Trophoblast cell (in vitro differentiated cells and primary cell): Measurements from ENCODE around the gene NACC1.
"Not testable (repeated sequence)": the region's sequence is repeated elsewhere in the genome, so short reads cannot be mapped to it uniquely, and the experiment has no call there.

Source experiments
- DNase-seq, 2 donors: peaks; one replicate each; pipeline ENCODE4 v3.0.0-alpha.2; 2016
- H2AFZ ChIP-seq: 2 replicates; pipeline ENCODE4 v1.6.1; 2013; ENCODE audit warnings: low read length, moderate library complexity, mild to moderate bottlenecking; ENCODE audit not compliant: insufficient read depth, poor library complexity
- H2AK5ac ChIP-seq: 2 replicates; pipeline ENCODE4 v1.6.1; 2013; ENCODE audit warnings: mild to moderate bottlenecking, low read length
- H2BK120ac ChIP-seq: 2 replicates; pipeline ENCODE4 v1.6.1; 2013; ENCODE audit warnings: low read length, mild to moderate bottlenecking, moderate library complexity; ENCODE audit not compliant: insufficient read depth, poor library complexity
- H2BK12ac ChIP-seq: 2 replicates; pipeline ENCODE4 v1.6.1; 2013; ENCODE audit warnings: mild to moderate bottlenecking, low read length, moderate library complexity
- H2BK5ac ChIP-seq: 2 replicates; pipeline ENCODE4 v1.6.1; 2013; ENCODE audit warnings: low read length, low read depth, moderate library complexity, mild to moderate bottlenecking; ENCODE audit not compliant: poor library complexity
- H3K14ac ChIP-seq: 2 replicates; pipeline ENCODE4 v1.6.1; 2013; ENCODE audit warnings: mild to moderate bottlenecking, low read length
- H3K18ac ChIP-seq: 2 replicates; pipeline ENCODE4 v1.6.1; 2013; ENCODE audit warnings: mild to moderate bottlenecking, low read length
- H3K23ac ChIP-seq: 2 replicates; pipeline ENCODE4 v1.6.1; 2013; ENCODE audit warnings: low read length
- H3K27ac ChIP-seq: 2 replicates; pipeline ENCODE4 v1.5.1; 2013; ENCODE audit warnings: low read depth, mild to moderate bottlenecking, inconsistent platforms, low read length, moderate library complexity
- H3K27me3 ChIP-seq: 2 replicates; pipeline ENCODE4 v1.6.1; 2013; ENCODE audit warnings: inconsistent platforms, mild to moderate bottlenecking, low read length, moderate library complexity; ENCODE audit not compliant: insufficient read depth
- H3K36me3 ChIP-seq, 2 experiments: 1 replicate in 1 of 2; 2 replicates in 1 of 2; pipeline ENCODE4 v1.6.1; 2013; ENCODE audit warnings: low read length in 2 of 2, mild to moderate bottlenecking in 2 of 2, moderate library complexity in 1 of 2; ENCODE audit not compliant: insufficient read depth in 2 of 2, control insufficient read depth in 1 of 2
- H3K4ac ChIP-seq: 2 replicates; pipeline ENCODE4 v1.6.1; 2013; ENCODE audit warnings: low read depth, mild to moderate bottlenecking, low read length, moderate library complexity
- H3K4me1 ChIP-seq, 2 experiments: 1 replicate in 1 of 2; 2 replicates in 1 of 2; pipeline ENCODE4 v1.6.1; 2013; ENCODE audit warnings: low read length in 2 of 2, mild to moderate bottlenecking in 2 of 2, moderate library complexity in 1 of 2; ENCODE audit not compliant: insufficient read depth in 2 of 2, control insufficient read depth in 1 of 2
- H3K4me2 ChIP-seq: 2 replicates; pipeline ENCODE4 v1.6.1; 2013; ENCODE audit warnings: inconsistent platforms, mild to moderate bottlenecking, low read length, moderate library complexity
- H3K4me3 ChIP-seq: 2 replicates; pipeline ENCODE4 v1.5.1; 2013; ENCODE audit warnings: mild to moderate bottlenecking, low read depth, low read length, inconsistent platforms
- H3K79me1 ChIP-seq: one replicate; pipeline ENCODE4 v1.6.1; 2013; ENCODE audit warnings: low read length
- H3K79me2 ChIP-seq: 2 replicates; pipeline ENCODE4 v1.6.1; 2013; ENCODE audit warnings: low read length, mild to moderate bottlenecking; ENCODE audit not compliant: control insufficient read depth, insufficient read depth, poor library complexity
- H3K9ac ChIP-seq: 2 replicates; pipeline ENCODE4 v1.6.1; 2013; ENCODE audit warnings: mild to moderate bottlenecking, low read length
- H3K9me3 ChIP-seq: 2 replicates; pipeline ENCODE4 v1.6.1; 2013; ENCODE audit warnings: low read depth, mild to moderate bottlenecking, control low read depth, inconsistent platforms, low read length; ENCODE audit not compliant: insufficient read depth
- H4K12ac ChIP-seq: 2 replicates; pipeline ENCODE4 v1.6.1; 2013; ENCODE audit warnings: low read depth, mild to moderate bottlenecking, low read length, moderate library complexity
- H4K8ac ChIP-seq: 2 replicates; pipeline ENCODE4 v1.6.1; 2013; ENCODE audit warnings: low read depth, mild to moderate bottlenecking, low read length, moderate library complexity
- H4K91ac ChIP-seq: one replicate; pipeline ENCODE4 v1.6.1; 2013; ENCODE audit warnings: low read depth, mild to moderate bottlenecking, low read length, moderate library complexity
- WGBS: extraction: QIAGEN DNeasy Blood & Tissue Kit; methylation state at CpG from one replicate; pipeline ENCODE4 v1.1.7; 2013; ENCODE audit warnings: missing lambda C conversion rate; ENCODE audit not compliant: insufficient read length, insufficient coverage; ENCODE audit errors: extremely low coverage; 5-methylcytosine and 5-hydroxymethylcytosine counted together

The NACC1 gene

GRCh38 chr19:13165162-13165997, 47.3 kb downstream of the NACC1 start:
- no peaks in the 10 kb centered on the region for H3K27me3 ChIP-seq
- H4K12ac ChIP-seq: peak overlapping the region; percentile 12
- H3K9me3 ChIP-seq: no peaks in the 10 kb centered on the region
- peak overlapping the region; percentile 94 for H2BK5ac ChIP-seq
- peak overlapping the region; percentile 97 for H2BK120ac ChIP-seq
- H3K36me3 ChIP-seq: no peaks in the 10 kb centered on the region
- peak overlapping the region; percentile 75 for H3K4ac ChIP-seq
- peak overlapping the region; percentile 96 for H4K8ac ChIP-seq
- peak overlapping the region; percentile 85 for H2BK12ac ChIP-seq
- H3K79me1 ChIP-seq: peaks cover 67% of the 10 kb centered on the region
- peaks cover 44 to 46% of the 10 kb centered on the region in 2 experiments for H3K4me1 ChIP-seq
- no peak overlapping the region for H3K4me2 ChIP-seq
- peak overlapping the region; percentile 87 for H2AK5ac ChIP-seq
- WGBS: no CpG with 5 or more reads among the region's 19 CpGs
- no peak overlapping the region for H3K23ac ChIP-seq
- H3K79me2 ChIP-seq: peaks cover 10% of the 10 kb centered on the region
- no peak overlapping the region for H3K4me3 ChIP-seq
- peak overlapping the region; percentile 96 for H3K27ac ChIP-seq
- peak in 1 of 2 donors; percentile 26 for DNase-seq
- H2AFZ ChIP-seq: peak overlapping the region; percentile 41
- peak overlapping the region; percentile 94 for H3K18ac ChIP-seq
- peak overlapping the region; percentile 94 for H4K91ac ChIP-seq
- no peak overlapping the region for H3K9ac ChIP-seq
- H3K14ac ChIP-seq: peak overlapping the region; percentile 93

- Histone ChIP-seq H2BK120ac (peak overlapping the region; percentile 97), H2BK12ac (peak overlapping the region; percentile 85), H3K79me1 (peaks cover 68% of the 10 kb centered on the region), H3K4me1 (peaks cover 47% of the 10 kb centered on the region in 2 experiments), H3K18ac (peak overlapping the region; percentile 74), H2BK5ac (peak overlapping the region; percentile 85), H4K91ac (peak overlapping the region; percentile 94)
- not testable (repeated sequence) for H3K27ac ChIP-seq, H2AFZ ChIP-seq, H3K9ac ChIP-seq, H3K4me3 ChIP-seq, H3K79me2 ChIP-seq, H3K14ac ChIP-seq, H3K36me3 ChIP-seq, DNase-seq, H3K27me3 ChIP-seq, H4K8ac ChIP-seq, H3K23ac ChIP-seq, H3K4ac ChIP-seq, H4K12ac ChIP-seq, H3K9me3 ChIP-seq, H3K4me2 ChIP-seq, H2AK5ac ChIP-seq
- no CpG with 5 or more reads among the region's 3 CpGs for WGBS
Observed at GRCh38 chr19:13166151-13166550, 48.1 kb downstream of the NACC1 start.

GRCh38 chr19:13169769-13170168, 51.7 kb downstream of the NACC1 start:
- no peak overlapping the region for H2BK12ac ChIP-seq
- H4K91ac ChIP-seq: peak overlapping the region; percentile 82
- H2BK5ac ChIP-seq: no peak overlapping the region
- H3K4me2 ChIP-seq: no peak overlapping the region
- WGBS: no CpG with 5 or more reads among the region's 5 CpGs
- peak overlapping the region; percentile 52 for H3K27ac ChIP-seq
- H4K12ac ChIP-seq: no peak overlapping the region
- peak overlapping the region; percentile 8 for H2AFZ ChIP-seq
- H4K8ac ChIP-seq: no peak overlapping the region
- no peak overlapping the region for H3K18ac ChIP-seq
- H3K79me2 ChIP-seq: peaks cover 2% of the 10 kb centered on the region
- peak; percentile 99 for DNase-seq
- no peak overlapping the region for H2BK120ac ChIP-seq
- no peak overlapping the region for H3K23ac ChIP-seq
- no peaks in the 10 kb centered on the region for H3K27me3 ChIP-seq
- H3K14ac ChIP-seq: no peak overlapping the region
- peaks cover 41% of the 10 kb centered on the region in 2 experiments for H3K4me1 ChIP-seq
- H3K4ac ChIP-seq: no peak overlapping the region
- peaks cover 51% of the 10 kb centered on the region for H3K79me1 ChIP-seq
- H3K36me3 ChIP-seq: no peaks in the 10 kb centered on the region
- no peak overlapping the region for H2AK5ac ChIP-seq
- H3K9me3 ChIP-seq: no peaks in the 10 kb centered on the region
- no peak overlapping the region for H3K4me3 ChIP-seq
- H3K9ac ChIP-seq: no peak overlapping the region

- Histone ChIP-seq H3K4ac (no peak overlapping the region), H3K18ac (peak overlapping the region; percentile 49), H3K27me3 (no peaks in the 10 kb centered on the region), H2BK5ac (peak overlapping the region; percentile 57), H3K4me3 (no peak overlapping the region), H2BK120ac (peak overlapping the region; percentile 41), H3K36me3 (no peaks in the 10 kb centered on the region), H3K9ac (no peak overlapping the region), H3K4me2 (no peak overlapping the region), H3K23ac (no peak overlapping the region), H4K8ac (peak overlapping the region; percentile 37), H3K14ac (peak overlapping the region; percentile 14), H4K91ac (peak overlapping the region; percentile 79), H3K79me2 (no peaks in the 10 kb centered on the region), H3K27ac (no peak overlapping the region), H3K4me1 (peaks cover 32 to 34% of the 10 kb centered on the region in 2 experiments), H3K79me1 (peaks cover 38% of the 10 kb centered on the region), H2AFZ (no peak overlapping the region), H3K9me3 (no peaks in the 10 kb centered on the region), H2BK12ac (peak overlapping the region; percentile 69), H2AK5ac (peak overlapping the region; percentile 72), H4K12ac (no peak overlapping the region)
- no CpG with 5 or more reads among the region's 7 CpGs for WGBS
- no peak for DNase-seq
Observed at GRCh38 chr19:13171146-13171545, 53.1 kb downstream of the NACC1 start.
